ENCODE data around the gene CAPN5.

- TF ChIP-seq CTCF (conservative IDR thresholded peaks at IDR 0.05) (no peak), ZFX (IDR thresholded peaks at IDR 0.05) (no peak)
Measured at GRCh38 chr11:77147668-77148321, 81.0 kb downstream of the CAPN5 start.
